ENCODE measurements around the gene SIRT2.

The SIRT2 gene

DNA sequence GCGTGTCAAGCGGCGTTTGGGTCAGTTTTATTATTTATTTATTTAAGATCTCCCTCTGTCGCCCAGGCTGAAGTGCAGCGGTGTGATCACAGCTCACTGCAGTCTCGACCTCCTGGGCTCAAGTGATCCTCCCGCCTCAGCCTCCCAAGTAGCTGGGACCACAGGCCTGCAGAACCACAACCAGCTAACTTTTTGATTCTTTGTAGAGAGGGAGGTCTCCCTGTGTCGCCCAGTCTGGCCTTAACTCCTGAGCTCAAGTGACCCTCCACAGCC, 32.0 kb upstream of the SIRT2 start:
- H3K9me3 ChIP-seq (ENCODE audit: insufficient read depth, low read length), result peaks cover 6% of the 10 kb centered on the region; the same call in 1 of the 2 replicates
- TF ChIP-seq, protein P1, sequence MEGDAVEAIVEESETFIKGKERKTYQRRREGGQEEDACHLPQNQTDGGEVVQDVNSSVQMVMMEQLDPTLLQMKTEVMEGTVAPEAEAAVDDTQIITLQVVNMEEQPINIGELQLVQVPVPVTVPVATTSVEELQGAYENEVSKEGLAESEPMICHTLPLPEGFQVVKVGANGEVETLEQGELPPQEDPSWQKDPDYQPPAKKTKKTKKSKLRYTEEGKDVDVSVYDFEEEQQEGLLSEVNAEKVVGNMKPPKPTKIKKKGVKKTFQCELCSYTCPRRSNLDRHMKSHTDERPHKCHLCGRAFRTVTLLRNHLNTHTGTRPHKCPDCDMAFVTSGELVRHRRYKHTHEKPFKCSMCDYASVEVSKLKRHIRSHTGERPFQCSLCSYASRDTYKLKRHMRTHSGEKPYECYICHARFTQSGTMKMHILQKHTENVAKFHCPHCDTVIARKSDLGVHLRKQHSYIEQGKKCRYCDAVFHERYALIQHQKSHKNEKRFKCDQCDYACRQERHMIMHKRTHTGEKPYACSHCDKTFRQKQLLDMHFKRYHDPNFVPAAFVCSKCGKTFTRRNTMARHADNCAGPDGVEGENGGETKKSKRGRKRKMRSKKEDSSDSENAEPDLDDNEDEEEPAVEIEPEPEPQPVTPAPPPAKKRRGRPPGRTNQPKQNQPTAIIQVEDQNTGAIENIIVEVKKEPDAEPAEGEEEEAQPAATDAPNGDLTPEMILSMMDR (IDR thresholded peaks at IDR 0.05; ENCODE audit: insufficient read depth, low read length, poor library complexity, severe bottlenecking), result no peak
- no peak for TF ChIP-seq EZH2phosphoT487 (conservative IDR thresholded peaks at IDR 0.05; ENCODE audit: low read length)
- no peaks in the 10 kb centered on the region for H3K9me2 ChIP-seq (replicated peaks; ENCODE audit: insufficient read depth, low read length)
- peak overlapping the region; percentile 58 for H3K4me2 ChIP-seq (ENCODE audit: low read depth, low read length, poor library complexity, severe bottlenecking)
- H4K20me1 ChIP-seq (ENCODE audit: low read depth, low read length), result no peaks in the 10 kb centered on the region
- H3K27me3 ChIP-seq (ENCODE audit: low read length), result no peaks in the 10 kb centered on the region
- H3K79me2 ChIP-seq (ENCODE audit: insufficient read depth, low read length), result peaks cover 51% of the 10 kb centered on the region
- H3K4me3 ChIP-seq (ENCODE audit: insufficient read depth, low read length, poor library complexity, severe bottlenecking), result peak overlapping the region; percentile 74
- H3F3A ChIP-seq (ENCODE audit: insufficient read depth), result no peaks in the 10 kb centered on the region
- H3K27ac ChIP-seq (ENCODE audit: low read depth, low read length), result no peak overlapping the region
- peak overlapping the region; percentile 72 for H3K9ac ChIP-seq (ENCODE audit: low read length)
- H3K36me3 ChIP-seq (ENCODE audit: low read length), result peaks cover 11% of the 10 kb centered on the region
- no peak overlapping the region for H2AFZ ChIP-seq (ENCODE audit: low read depth, low read length, severe bottlenecking)

DNA sequence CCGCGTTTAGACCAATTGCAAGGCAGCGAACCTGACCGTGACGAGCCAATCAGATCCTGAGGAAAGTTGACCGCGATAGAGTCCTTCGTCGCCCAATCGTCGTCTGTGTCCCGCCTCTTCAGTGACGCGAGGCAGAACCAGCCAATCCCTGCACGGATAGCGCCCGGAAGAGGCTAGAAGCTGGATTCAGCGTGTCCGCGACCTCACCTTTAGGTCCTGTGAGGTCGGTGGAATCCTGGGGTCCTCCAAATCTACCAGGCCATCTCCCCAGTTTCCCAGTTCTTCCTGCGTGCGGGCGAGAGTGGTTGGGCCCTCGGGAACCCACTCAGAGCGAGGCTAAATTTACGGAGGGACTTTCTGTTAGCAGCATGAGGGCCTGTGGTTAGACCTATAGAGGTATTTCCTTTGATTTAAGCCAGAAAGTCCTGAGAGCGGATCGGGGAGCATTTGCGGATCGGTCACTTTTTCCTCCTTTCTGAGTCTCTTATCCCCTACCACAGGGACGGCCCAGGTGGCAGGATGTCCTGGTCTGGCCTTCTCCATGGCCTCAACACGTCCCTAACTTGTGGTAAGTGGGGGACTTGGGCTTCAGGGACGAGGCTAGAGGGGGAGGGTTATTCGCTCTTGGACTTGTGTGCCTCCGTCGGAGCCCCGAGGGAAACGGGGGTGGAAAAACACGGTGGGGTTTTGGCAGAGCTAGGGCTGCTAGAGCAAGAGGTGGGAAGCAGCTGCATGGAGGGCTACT, 31.5 kb upstream of the SIRT2 start, which contains the start of gene MRPS12:
TSS of gene MRPS12 (plus strand) at position 169 of the 745 bp plus-strand sequence. CDS start at position 520, 351 bp downstream.
- H3K9me3 ChIP-seq (ENCODE audit: insufficient read depth, low read length), result peaks cover 6% of the 10 kb centered on the region; the same call in 1 of the 2 replicates
- H3K4me2 ChIP-seq (ENCODE audit: low read depth, low read length, poor library complexity, severe bottlenecking), result peak within 1 kb of the TSS; percentile 72
- no peaks in the 10 kb centered on the region for H3F3A ChIP-seq (ENCODE audit: insufficient read depth)
- no peaks in the 10 kb centered on the region for H4K20me1 ChIP-seq (ENCODE audit: low read depth, low read length)
- H3K27me3 ChIP-seq (ENCODE audit: low read length), result no peaks in the 10 kb centered on the region
- no peaks in the 10 kb centered on the region for H3K9me2 ChIP-seq (replicated peaks; ENCODE audit: insufficient read depth, low read length)
- peak within 1 kb of the TSS; percentile 86 for H3K27ac ChIP-seq (ENCODE audit: low read depth, low read length)
- H3K4me3 ChIP-seq (ENCODE audit: insufficient read depth, low read length, poor library complexity, severe bottlenecking), result peak within 1 kb of the TSS; percentile 74
- H2AFZ ChIP-seq (ENCODE audit: low read depth, low read length, severe bottlenecking), result peak within 1 kb of the TSS; percentile 66
- peaks cover 11% of the 10 kb centered on the region for H3K36me3 ChIP-seq (ENCODE audit: low read length)
- TF ChIP-seq EZH2phosphoT487 (conservative IDR thresholded peaks at IDR 0.05; ENCODE audit: low read length), result no peak
- TF ChIP-seq, protein P1 (IDR thresholded peaks at IDR 0.05; ENCODE audit: insufficient read depth, low read length, poor library complexity, severe bottlenecking), result no peak
- H3K9ac ChIP-seq (ENCODE audit: low read length), result peak within 1 kb of the TSS; percentile 72
- H3K79me2 ChIP-seq (ENCODE audit: insufficient read depth, low read length), result peaks cover 51% of the 10 kb centered on the region

DNA sequence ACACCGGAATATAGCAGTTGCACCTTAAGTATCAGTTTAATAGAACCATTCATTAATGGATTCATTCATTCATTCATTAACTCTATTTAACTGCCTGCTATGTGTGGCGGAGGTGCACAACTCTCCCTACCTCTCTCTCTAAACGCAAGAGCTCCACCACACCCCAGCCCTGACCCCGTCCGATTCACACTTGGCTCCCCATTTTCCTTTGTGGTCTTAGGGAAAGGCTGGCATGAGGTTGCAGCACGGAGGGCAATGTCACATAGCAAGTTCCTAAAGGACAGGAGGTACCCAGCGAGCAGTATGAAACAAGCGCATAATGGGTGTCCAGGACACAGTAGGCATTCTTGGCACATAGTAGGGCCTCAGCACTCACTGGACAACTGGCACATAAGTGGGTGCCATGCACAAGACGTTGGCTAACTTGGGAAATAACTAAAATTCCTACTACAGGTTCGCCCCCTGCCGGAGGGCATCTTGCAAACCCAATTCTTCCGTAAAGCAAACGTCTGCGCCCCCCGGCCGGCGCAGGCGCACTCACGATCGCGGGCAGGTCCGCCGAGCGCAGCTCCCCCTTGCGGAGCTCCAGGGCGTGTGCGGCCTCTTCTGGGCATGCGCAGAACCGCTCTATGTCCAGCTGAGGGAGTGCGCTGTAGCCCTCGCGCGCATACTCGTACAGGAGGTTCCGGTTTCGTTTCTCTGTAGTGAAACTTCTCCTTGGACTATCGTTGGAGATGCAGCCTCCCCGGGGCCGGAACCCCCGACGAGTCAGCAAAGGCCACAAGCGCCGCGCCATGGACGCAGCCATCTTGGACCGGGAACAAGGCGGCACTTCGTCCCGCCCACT, 30.7 kb upstream of the SIRT2 start, which contains the start of gene SARS2:
TSS of gene SARS2 (minus strand) at position 835 of the 847 bp plus-strand sequence. CDS start at position 808, 27 bp downstream.
- Histone ChIP-seq H3K79me2 (ENCODE audit: insufficient read depth, low read length) (peaks cover 51% of the 10 kb centered on the region), H3K27me3 (ENCODE audit: low read length) (no peaks in the 10 kb centered on the region), H4K20me1 (ENCODE audit: low read depth, low read length) (no peaks in the 10 kb centered on the region), H3K4me2 (ENCODE audit: low read depth, low read length, poor library complexity, severe bottlenecking) (peak within 1 kb of the TSS; percentile 72), H3K9ac (ENCODE audit: low read length) (peak within 1 kb of the TSS; percentile 72), H3K9me2 (replicated peaks; ENCODE audit: insufficient read depth, low read length) (no peaks in the 10 kb centered on the region), H3F3A (ENCODE audit: insufficient read depth) (no peaks in the 10 kb centered on the region), H3K36me3 (ENCODE audit: low read length) (peaks cover 11% of the 10 kb centered on the region), H3K27ac (ENCODE audit: low read depth, low read length) (peak within 1 kb of the TSS; percentile 86), H2AFZ (ENCODE audit: low read depth, low read length, severe bottlenecking) (peak within 1 kb of the TSS; percentile 66), H3K9me3 (ENCODE audit: insufficient read depth, low read length) (peaks cover 6% of the 10 kb centered on the region; the same call in 1 of the 2 replicates), H3K4me3 (ENCODE audit: insufficient read depth, low read length, poor library complexity, severe bottlenecking) (peak within 1 kb of the TSS; percentile 74)
- TF ChIP-seq EZH2phosphoT487 (conservative IDR thresholded peaks at IDR 0.05; ENCODE audit: low read length), result no peak
- TF ChIP-seq, protein P1 (IDR thresholded peaks at IDR 0.05; ENCODE audit: insufficient read depth, low read length, poor library complexity, severe bottlenecking), result peak; percentile 100
